Activated CD8-positive, alpha-beta memory T cell treated with anti-CD3 and anti-CD28 coated beads, Interleukin-2, amount 50 U/mL, for 48 hours (primary cell): ENCODE measurements around the gene CUEDC1.
A peak's percentile ranks its signal among the peaks of the same experiment; 100 is the strongest.
"Not testable (repeated sequence)": the region's sequence is repeated elsewhere in the genome, so short reads cannot be mapped to it uniquely, and the experiment has no call there.

ENCODE experiments used
- DNase-seq: peaks from one replicate; pipeline ENCODE4 v3.0.0-alpha.2; 2020

CUEDC1 gene

GRCh38 chr17:57858838-57859237, 96.4 kb downstream of the CUEDC1 start:
- no peak for DNase-seq

- no peak for DNase-seq
Measured at GRCh38 chr17:57856792-57857620, 98.2 kb downstream of the CUEDC1 start.

GRCh38 chr17:57855391-57856035, 99.7 kb downstream of the CUEDC1 start:
- DNase-seq = no peak

GRCh38 chr17:57853695-57854094, 101.5 kb downstream of the CUEDC1 start:
- no peak for DNase-seq

- DNase-seq = no peak
Measured at GRCh38 chr17:57852955-57853328, 102.3 kb downstream of the CUEDC1 start.

GRCh38 chr17:57852092-57852954, 102.9 kb downstream of the CUEDC1 start:
- no peak for DNase-seq

- DNase-seq = peak; percentile 95
Measured at GRCh38 chr17:57849874-57850754, 105.1 kb downstream of the CUEDC1 start, which contains the start of gene MRPS23. Gene MRPS23, minus strand, starts transcription at chr17:57850044. Its CDS starts 34 bp downstream, at chr17:57850010.

- no peak for DNase-seq
Measured at GRCh38 chr17:57849163-57849873, 105.9 kb downstream of the CUEDC1 start.

GRCh38 chr17:57846056-57846945, 108.9 kb downstream of the CUEDC1 start:
- DNase-seq = not testable (repeated sequence)

- DNase-seq = no peak
Measured at GRCh38 chr17:57842280-57842679, 112.9 kb downstream of the CUEDC1 start.

- DNase-seq = no peak
Measured at GRCh38 chr17:57839571-57839923, 115.7 kb downstream of the CUEDC1 start.

- no peak for DNase-seq
Measured at GRCh38 chr17:57838857-57839570, 116.2 kb downstream of the CUEDC1 start.

GRCh38 chr17:57838453-57838852, 116.8 kb downstream of the CUEDC1 start:
- DNase-seq = no peak

- DNase-seq = no peak
Measured at GRCh38 chr17:57835333-57835900, 119.8 kb downstream of the CUEDC1 start.

GRCh38 chr17:57834146-57834741, 121.0 kb downstream of the CUEDC1 start:
- no peak for DNase-seq

GRCh38 chr17:57833179-57833939, 121.9 kb downstream of the CUEDC1 start:
- peak; percentile 83 for DNase-seq

GRCh38 chr17:57832314-57833178, 122.7 kb downstream of the CUEDC1 start:
- no peak for DNase-seq
